GM21423 (cell line): ENCODE measurements around the gene KCNK7.

Experiments
- ATAC-seq: cut with Tn5 transposase; IDR thresholded peaks from one replicate; pipeline ENCODE4 v1.9.1; 2021; ENCODE audit warnings: mild to moderate bottlenecking, moderate library complexity; ENCODE audit not compliant: unreplicated experiment

The KCNK7 gene

GRCh38 chr11:65558930-65559509, 36.6 kb downstream of the KCNK7 start:
- ATAC-seq, result no peak

GRCh38 chr11:65558002-65558929, 37.3 kb downstream of the KCNK7 start, which contains the start of gene LTBP3:
LTBP3 (minus strand) TSS chr11:65558359; CDS start chr11:65557959, 400 bp downstream.
- ATAC-seq, result no peak

GRCh38 chr11:65557280-65558001, 38.2 kb downstream of the KCNK7 start:
- no peak for ATAC-seq

- ATAC-seq, result no peak
Observed at GRCh38 chr11:65556470-65557279, 38.9 kb downstream of the KCNK7 start.

- no peak for ATAC-seq
Observed at GRCh38 chr11:65555693-65556231, 39.8 kb downstream of the KCNK7 start.

GRCh38 chr11:65554842-65555430, 40.7 kb downstream of the KCNK7 start:
- ATAC-seq, result no peak

- no peak for ATAC-seq
Observed at GRCh38 chr11:65554057-65554818, 41.4 kb downstream of the KCNK7 start.

- ATAC-seq, result no peak
Observed at GRCh38 chr11:65553301-65554001, 42.1 kb downstream of the KCNK7 start.

GRCh38 chr11:65552388-65552951, 43.1 kb downstream of the KCNK7 start:
- ATAC-seq, result no peak

GRCh38 chr11:65551572-65552387, 43.8 kb downstream of the KCNK7 start:
- no peak for ATAC-seq

- no peak for ATAC-seq
Observed at GRCh38 chr11:65549096-65549495, 46.5 kb downstream of the KCNK7 start.

GRCh38 chr11:65548395-65548794, 47.2 kb downstream of the KCNK7 start:
- no peak for ATAC-seq

- no peak for ATAC-seq
Observed at GRCh38 chr11:65547446-65548125, 48.0 kb downstream of the KCNK7 start.

GRCh38 chr11:65546217-65546958, 49.2 kb downstream of the KCNK7 start:
- ATAC-seq, result peak; percentile 73

GRCh38 chr11:65545853-65546216, 49.8 kb downstream of the KCNK7 start:
- no peak for ATAC-seq
